HEK293T (cell line): ENCODE data around the gene WBP1.

Source experiments
- BHLHE40 ChIP-seq: fragments of 450-650 bp; IDR thresholded peaks from 2 replicates; pipeline ENCODE4 v1.6.1; 2016; ENCODE audit warnings: mild to moderate bottlenecking, moderate library complexity, borderline replicate concordance
- CTBP1 ChIP-seq: fragments of 450-650 bp; IDR thresholded peaks from 2 replicates; pipeline ENCODE4 v1.6.1; 2016; ENCODE audit warnings: borderline replicate concordance
- ELF4 ChIP-seq: fragments of 450-650 bp; IDR thresholded peaks from 2 replicates; pipeline ENCODE4 v1.6.1; 2017; ENCODE audit warnings: antibody characterized with exemption
- FOXA1 ChIP-seq: fragments of 450-650 bp; IDR thresholded peaks from 2 replicates; pipeline ENCODE4 v1.6.1; 2016; ENCODE audit warnings: mild to moderate bottlenecking
- FOXK2 ChIP-seq: fragments of 450-650 bp; IDR thresholded peaks from 2 replicates; pipeline ENCODE4 v1.6.1; 2016; ENCODE audit warnings: mild to moderate bottlenecking
- FOXM1 ChIP-seq: fragments of 450-650 bp; IDR thresholded peaks from 2 replicates; pipeline ENCODE4 v1.6.1; 2017; ENCODE audit warnings: mild to moderate bottlenecking, borderline replicate concordance
- L3MBTL2 ChIP-seq: fragments of 450-650 bp; conservative IDR thresholded peaks from 2 replicates; pipeline ENCODE4 v1.6.1; 2016; ENCODE audit warnings: mild to moderate bottlenecking
- SP1 ChIP-seq: fragments of 450-650 bp; IDR thresholded peaks from 2 replicates; pipeline ENCODE4 v1.6.1; 2017
- SUZ12 ChIP-seq: fragments of 450-650 bp; IDR thresholded peaks from 2 replicates; pipeline ENCODE4 v1.6.1; 2016; ENCODE audit warnings: mild to moderate bottlenecking
- TARDBP ChIP-seq: fragments of 450-650 bp; IDR thresholded peaks from 2 replicates; pipeline ENCODE4 v1.6.1; 2016
- ZNF384 ChIP-seq: fragments of 450-650 bp; IDR thresholded peaks from 2 replicates; pipeline ENCODE4 v1.6.1; 2016

DNA sequence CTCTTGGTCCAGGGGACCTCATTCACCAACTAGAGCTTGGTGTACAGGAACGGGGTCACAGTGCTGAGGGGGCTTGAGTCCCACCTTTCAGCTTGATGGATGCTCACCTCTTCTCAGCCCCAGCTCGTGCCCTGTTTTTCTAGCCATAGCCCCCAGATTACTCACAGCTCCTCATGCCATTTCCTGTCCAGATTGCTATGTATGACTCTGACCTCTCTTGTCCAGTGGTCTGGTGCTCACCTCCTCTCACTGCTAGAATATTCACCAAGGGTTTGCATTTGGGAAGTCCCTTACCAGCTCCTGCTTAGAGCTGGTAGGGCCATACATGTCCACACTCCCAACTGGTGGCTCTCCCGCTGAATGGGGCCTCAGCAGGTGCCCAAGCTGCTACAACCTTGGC is 35.3 kb downstream of the WBP1 start:
- TF ChIP-seq BHLHE40 (no peak), SUZ12 (no peak), TARDBP (no peak), CTBP1 (no peak), ELF4 (no peak), FOXK2 (no peak), SP1 (no peak), FOXA1 (no peak), FOXM1 (no peak), ZNF384 (no peak), L3MBTL2 (no peak)
